HCT116 (cell line): ENCODE data around the gene VMAC. TPM values are rescaled to one million over a fixed set of nuclear protein-coding genes. Genes with fewer than 3 reads are reported as not detected.

Experiments
- ATAC-seq: fragments of 200-7000 bp; cut with Tn5 transposase; 2 replicates; pipeline ENCODE4 v1.9.1; 2020; ENCODE audit warnings: mild to moderate bottlenecking, moderate library complexity
- BruUV-seq: library from RNA; stranded (reverse); fragments of 400-500 nt; replicated peaks from 2 replicates; lab custom pipeline; 2021; lab: Mats Ljungman, UMichigan
- CTCF ChIA-PET: fragments of 300-600 bp; sonication (Branson Sonifier 250); formaldehyde crosslinking; loops from one replicate; lab custom pipeline; 2021; ENCODE audit warnings: antibody characterized with exemption; lab: Charles Lee
- POLR2A ChIA-PET: fragments of 300-600, 350-600 bp; sonication (Branson Sonifier 250); formaldehyde crosslinking; loops from one replicate; lab custom pipeline; 2021; ENCODE audit warnings: antibody characterized with exemption; lab: Charles Lee
- RAD21 ChIA-PET, 2 experiments: fragments of 300-600 bp; sonication (Branson Sonifier 250); formaldehyde crosslinking; loops; one replicate each; lab custom pipeline; 2023; ENCODE audit warnings: low total read pairs in 2 of 2; ENCODE audit not compliant: uncharacterized antibody in 2 of 2, unreplicated experiment in 2 of 2, low non-redundant PET in 1 of 2; lab: Charles Lee
- DNase-seq: peaks from one replicate; pipeline ENCODE4 v3.0.0-alpha.2; 2010; ENCODE audit warnings: low read depth, low spot score
- H2AFZ ChIP-seq: fragments of 200-600 bp; shearing (Covaris generic), sonication (generic); 2 replicates; pipeline ENCODE4 v1.6.1; 2017; ENCODE audit warnings: low read depth, mixed run types, mixed read lengths, antibody characterized with exemption, low read length; ENCODE audit not compliant: poor library complexity, severe bottlenecking
- H3K27ac ChIP-seq: 2 replicates; pipeline ENCODE4 v1.5.1; 2012; ENCODE audit warnings: low read depth, low read length
- H3K27me3 ChIP-seq: fragments of 200-600 bp; sonication (generic); 2 replicates; pipeline ENCODE4 v1.6.1; 2016; ENCODE audit warnings: mixed run types, low read length, mixed read lengths; ENCODE audit not compliant: insufficient read depth
- H3K36me3 ChIP-seq, 2 experiments: fragments of 200-500 bp in 1 of 2; fragments of 200-600 bp in 1 of 2; sonication (Bioruptor generic) in 1 of 2; sonication (generic) in 1 of 2; 2 replicates each; pipeline versions ENCODE4 v1.5.1 to v1.6.1; 2014 to 2016; ENCODE audit warnings: low read length in 2 of 2, inconsistent platforms in 1 of 2, mixed read lengths in 1 of 2, mixed run types in 1 of 2; ENCODE audit not compliant: insufficient read depth in 2 of 2, control insufficient read depth in 1 of 2
- H3K4me1 ChIP-seq, 2 experiments: fragments of 200-600 bp in 1 of 2; sonication (generic) in 1 of 2; 2 replicates each; pipeline versions ENCODE4 v1.5.1 to v1.6.1; 2012 to 2017; ENCODE audit warnings: low read length in 2 of 2, inconsistent platforms in 1 of 2, mild to moderate bottlenecking in 1 of 2, mixed read lengths in 1 of 2, mixed run types in 1 of 2, moderate library complexity in 1 of 2; ENCODE audit not compliant: insufficient read depth in 2 of 2, control insufficient read depth in 1 of 2
- H3K4me2 ChIP-seq: fragments of 200-600 bp; sonication (generic); 2 replicates; pipeline ENCODE4 v1.6.1; 2017; ENCODE audit warnings: mixed run types, low read length, mixed read lengths
- H3K4me3 ChIP-seq, 2 experiments: fragments of 200-600 bp in 1 of 2; sonication (generic) in 1 of 2; replicated peaks in 1 of 2; 2 replicates each; pipeline ENCODE4 v1.5.1; 2011 to 2016; ENCODE audit warnings: low read length in 2 of 2, control low read depth in 1 of 2, low read depth in 1 of 2, mild to moderate bottlenecking in 1 of 2, mixed read lengths in 1 of 2, mixed run types in 1 of 2
- H3K79me2 ChIP-seq: fragments of 200-600 bp; sonication (generic); 2 replicates; pipeline ENCODE4 v1.6.1; 2017; ENCODE audit warnings: mild to moderate bottlenecking, mixed run types, low read length, moderate library complexity, mixed read lengths; ENCODE audit not compliant: insufficient read depth
- H3K9ac ChIP-seq: fragments of 200-600 bp; sonication (generic); 2 replicates; pipeline ENCODE4 v1.6.1; 2016; ENCODE audit warnings: low read length, mixed read lengths
- H3K9me2 ChIP-seq: fragments of 200-600 bp; sonication (generic), shearing (Covaris generic); 2 replicates; pipeline ENCODE4 v1.6.1; 2017; ENCODE audit warnings: mixed run types, mild to moderate bottlenecking, moderate library complexity; ENCODE audit not compliant: insufficient read depth
- H3K9me3 ChIP-seq, 2 experiments: fragments of 200-500 bp in 1 of 2; fragments of 200-600 bp in 1 of 2; sonication (Bioruptor generic) in 1 of 2; sonication (generic) in 1 of 2; 2 replicates each; pipeline ENCODE4 v1.6.1; 2014 to 2017; ENCODE audit warnings: low read length in 2 of 2, mixed read lengths in 2 of 2, inconsistent platforms in 1 of 2, low read depth in 1 of 2, mild to moderate bottlenecking in 1 of 2, mixed run types in 1 of 2, moderate library complexity in 1 of 2; ENCODE audit not compliant: control insufficient read depth in 1 of 2, insufficient read depth in 1 of 2
- H4K20me1 ChIP-seq: fragments of 200-600 bp; sonication (generic), shearing (Covaris generic); 2 replicates; pipeline ENCODE4 v1.6.1; 2017; ENCODE audit warnings: mixed run types, mild to moderate bottlenecking, moderate library complexity; ENCODE audit not compliant: insufficient read depth
- CEBPB ChIP-seq: IDR thresholded peaks from 2 replicates; pipeline ENCODE4 v1.6.1; 2012; ENCODE audit warnings: low read depth
- CTCF ChIP-seq, 3 experiments: fragments of 200-600 bp in 1 of 3; sonication (generic) in 1 of 3; IDR thresholded peaks in 2 of 3; conservative IDR thresholded peaks in 1 of 3; 2 replicates each; pipeline ENCODE4 v1.5.1; 2012 to 2017; ENCODE audit warnings: low read depth in 2 of 3, low read length in 2 of 3, antibody characterized with exemption in 1 of 3, borderline replicate concordance in 1 of 3, control low read depth in 1 of 3, mild to moderate bottlenecking in 1 of 3, mixed read lengths in 1 of 3, mixed run types in 1 of 3, moderate library complexity in 1 of 3; ENCODE audit not compliant: insufficient read depth in 1 of 3
- ELF1 ChIP-seq: IDR thresholded peaks from 2 replicates; pipeline ENCODE4 v1.6.1; 2012; ENCODE audit warnings: low read depth, borderline replicate concordance
- EZH2 ChIP-seq: fragments of 200-600 bp; sonication (generic); IDR thresholded peaks from 2 replicates; pipeline ENCODE4 v1.6.1; 2017; ENCODE audit warnings: antibody characterized with exemption, mixed run types
- EZH2phosphoT487 ChIP-seq: fragments of 200-600 bp; IDR thresholded peaks from 2 replicates; pipeline ENCODE4 v1.6.1; 2018; ENCODE audit warnings: antibody characterized with exemption, borderline replicate concordance
- FOSL1 ChIP-seq: IDR thresholded peaks from 2 replicates; pipeline ENCODE4 v1.6.1; 2012; ENCODE audit warnings: low read depth
- MAX ChIP-seq: IDR thresholded peaks from 2 replicates; pipeline ENCODE4 v1.6.1; 2012
- POLR2A ChIP-seq: IDR thresholded peaks from 2 replicates; pipeline ENCODE4 v1.7.0; 2011; ENCODE audit warnings: borderline replicate concordance; ENCODE audit not compliant: insufficient read depth, insufficient read length; ENCODE audit errors: extremely low read depth
- POLR2AphosphoS5 ChIP-seq: IDR thresholded peaks from 2 replicates; pipeline ENCODE4 v1.6.1; 2011; ENCODE audit warnings: mild to moderate bottlenecking, low read depth, low read length, moderate library complexity
- RAD21 ChIP-seq: IDR thresholded peaks from 2 replicates; pipeline ENCODE4 v1.6.1; 2012; ENCODE audit warnings: low read depth, mild to moderate bottlenecking
- TCF7L2 ChIP-seq: IDR thresholded peaks from 2 replicates; pipeline ENCODE4 v1.7.0; 2011; ENCODE audit warnings: borderline replicate concordance, inconsistent platforms; ENCODE audit not compliant: insufficient read depth, insufficient read length; ENCODE audit errors: extremely low read depth
- ZFX ChIP-seq: fragments of 450-650 bp; IDR thresholded peaks from 2 replicates; pipeline ENCODE4 v1.6.1; 2017
- ZNF274 ChIP-seq: fragments of 200-500 bp; sonication (Bioruptor generic); IDR thresholded peaks from 2 replicates; pipeline ENCODE4 v1.6.1; 2014; ENCODE audit warnings: mild to moderate bottlenecking, low read depth, low read length, inconsistent platforms
- intact Hi-C: fragments of 100-400 bp; cut with micrococcal nuclease; formaldehyde crosslinking; loops from 2 replicates; pipeline ENCODE4 v1.10.0; 2022
- total RNA-seq: library from RNA; stranded (reverse); gene quantifications from one replicate; pipeline ENCODE4 v1.2.1, GENCODE V29; 2021; ENCODE audit not compliant: unreplicated experiment

The VMAC gene
- total RNA-seq, 1 experiment from 2014 or later, result 2.1 TPM

DNA sequence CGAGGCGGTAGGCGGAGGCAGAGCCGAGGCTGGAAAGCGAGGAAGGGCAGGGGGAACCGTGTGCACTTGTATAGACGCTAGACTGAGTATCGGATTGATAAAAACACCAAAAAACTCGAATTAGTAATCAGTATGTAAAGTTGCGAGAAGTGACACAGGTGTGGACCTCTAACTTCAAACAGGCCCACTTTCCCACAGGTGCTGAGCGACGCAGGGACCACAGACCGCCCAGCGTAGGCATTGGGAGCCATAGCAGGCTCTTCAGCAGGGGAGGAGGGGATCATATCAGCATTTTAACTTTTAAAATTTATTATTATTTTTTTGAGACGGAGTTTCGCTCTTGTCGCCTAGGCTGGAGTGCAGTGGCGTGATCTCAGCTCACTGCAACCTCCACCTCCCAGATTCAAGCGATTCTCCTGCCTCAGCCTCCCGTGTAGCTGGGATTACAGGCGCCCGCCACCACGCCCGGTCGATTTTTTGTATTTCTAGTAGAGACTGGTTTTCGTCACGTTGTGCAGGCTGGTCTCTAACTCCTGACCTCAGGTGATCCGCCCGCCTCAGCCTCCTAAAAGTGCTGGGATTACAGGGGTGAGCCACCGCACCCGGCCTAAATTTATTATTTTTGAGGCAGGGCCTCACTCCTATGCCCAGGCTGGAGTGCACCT, 574 bp downstream of the VMAC start:
- DNase-seq (no peak), ATAC-seq (no peak)
- POLR2A ChIA-PET, result interaction anchor here (2.0 kb wide), 1 partner anchor 185 kb away, joined by 8 read pairs; the partner anchor contains the start of genes CATSPERD and LONP1
- no TSS peak for BruUV-seq
- Histone ChIP-seq H2AFZ (no peak overlapping the region), H3K27me3 (no peaks in the 10 kb centered on the region), H3K79me2 (peaks cover 33% of the 10 kb centered on the region), H3K4me3 (peak overlapping the region; percentile 55 to 100), H3K9me2 (no peaks in the 10 kb centered on the region), H3K36me3 (peaks cover 0 to 3% of the 10 kb centered on the region in 2 experiments; a peak in 3 of 4 replicates), H3K4me2 (peak overlapping the region; percentile 88), H3K27ac (peak overlapping the region; percentile 60; the same call in 1 of the 2 replicates), H3K4me1 (peaks cover 9 to 24% of the 10 kb centered on the region in 2 experiments; a peak in 3 of 4 replicates), H3K9ac (peak overlapping the region; percentile 65), H3K9me3 (no peaks in the 10 kb centered on the region), H4K20me1 (no peaks in the 10 kb centered on the region)
- RAD21 ChIA-PET, result no interaction called here
- TF ChIP-seq ZFX (peak; percentile 6; the same call in 1 of the 2 replicates), EZH2phosphoT487 (no peak)
- intact Hi-C loops, result loop anchor here (2.0 kb wide), 1 partner anchor 78 kb away; no protein-coding TSS in a partner anchor
- CTCF ChIA-PET, result interaction anchor here (2.3 kb wide), 1 partner anchor 101 kb away, joined by 37 read pairs; the partner anchor contains the start of gene NRTN

DNA sequence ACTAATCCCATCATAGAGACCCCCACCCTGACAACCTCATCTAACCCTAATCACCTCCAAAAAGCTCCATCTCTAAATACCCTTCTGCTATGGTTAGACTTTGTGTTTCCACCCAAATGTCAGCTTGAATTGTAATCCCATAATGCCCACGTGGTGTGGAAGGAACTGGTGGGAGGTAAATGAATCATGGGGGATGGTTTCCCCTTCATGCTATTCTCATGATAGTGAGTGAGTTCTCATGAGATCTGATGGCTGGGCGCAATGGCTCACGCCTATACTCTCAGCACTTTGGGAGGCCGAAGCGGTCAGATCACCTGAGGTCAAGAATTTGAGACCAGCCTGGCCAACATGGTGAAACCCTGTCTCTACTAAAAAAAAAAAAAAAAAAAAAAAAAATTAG, 2.6 kb downstream of the VMAC start:
- no TSS peak for BruUV-seq
- intact Hi-C loops, result no loop called here
- Histone ChIP-seq H3K4me1 (peaks cover 8 to 23% of the 10 kb centered on the region in 2 experiments; a peak in 3 of 4 replicates), H3K36me3 (no peaks in the 10 kb centered on the region), H3K9ac (no peak overlapping the region), H3K27me3 (no peaks in the 10 kb centered on the region), H2AFZ (no peak overlapping the region), H4K20me1 (no peaks in the 10 kb centered on the region), H3K4me2 (no peak overlapping the region), H3K79me2 (peaks cover 14% of the 10 kb centered on the region), H3K4me3 (no peak overlapping the region), H3K9me2 (no peaks in the 10 kb centered on the region), H3K9me3 (no peaks in the 10 kb centered on the region), H3K27ac (no peak overlapping the region)
- DNase-seq (no peak), ATAC-seq (no peak)
- ChIA-PET RAD21 (no interaction called here), POLR2A (interaction anchor here (0.7 kb wide), 1 partner anchor 1056 kb away, joined by 6 read pairs; no protein-coding TSS in a partner anchor), CTCF (no interaction called here)
- TF ChIP-seq ELF1, result no peak
- TF ChIP-seq ZFX, result no peak
- no peak for TF ChIP-seq POLR2AphosphoS5
- no peak for TF ChIP-seq CTCF (IDR thresholded peaks at IDR 0.05 in 2 of 3, conservative IDR thresholded peaks at IDR 0.05 in 1 of 3; ENCODE audit: borderline replicate concordance in 1 of 3, insufficient read depth in 1 of 3, low read depth in 2 of 3, low read length in 2 of 3)
- TF ChIP-seq RAD21, result no peak
- TF ChIP-seq EZH2, result no peak
- no peak for TF ChIP-seq FOSL1
- no peak for TF ChIP-seq CEBPB
- no peak for TF ChIP-seq TCF7L2
- TF ChIP-seq POLR2A, result no peak
- TF ChIP-seq ZNF274, result no peak
- no peak for TF ChIP-seq MAX
- no peak for TF ChIP-seq EZH2phosphoT487
